Stimulated activated CD8-positive, alpha-beta memory T cell treated with anti-CD3 and anti-CD28 coated beads, Interleukin-7, amount 100 ng/mL, for 24 hours (primary cell): Measurements from ENCODE around the gene KRT16.
A peak's percentile ranks its signal among the peaks of the same experiment; 100 is the strongest.
"Not testable (repeated sequence)": the region's sequence is repeated elsewhere in the genome, so short reads cannot be mapped to it uniquely, and the experiment has no call there.

ENCODE experiments used
- DNase-seq: peaks from one replicate; pipeline ENCODE4 v3.0.0-alpha.2; 2020; ENCODE audit warnings: low read depth

KRT16 gene

GRCh38 chr17:41612376-41613160 is at the start of gene KRT16:
KRT16 (minus strand) TSS chr17:41612767; CDS start chr17:41612688, 79 bp downstream.
- not testable (repeated sequence) for DNase-seq

GRCh38 chr17:41660221-41660711 is 47.7 kb upstream of the KRT16 start:
- no peak for DNase-seq

GRCh38 chr17:41659427-41660212 is 47.1 kb upstream of the KRT16 start:
- DNase-seq: no peak

- no peak for DNase-seq
These were observed 46.3 kb upstream of the KRT16 start for GRCh38 chr17:41658846-41659245.

- DNase-seq: no peak
These were observed 45.4 kb upstream of the KRT16 start for GRCh38 chr17:41657936-41658335.

GRCh38 chr17:41657176-41657754 is 44.7 kb upstream of the KRT16 start:
- no peak for DNase-seq

- no peak for DNase-seq
These were observed 43.9 kb upstream of the KRT16 start for GRCh38 chr17:41656249-41657023.

- no peak for DNase-seq
These were observed 43.1 kb upstream of the KRT16 start for GRCh38 chr17:41655611-41656111.

GRCh38 chr17:41654678-41655607 is 42.4 kb upstream of the KRT16 start:
- DNase-seq: no peak

- DNase-seq: no peak
These were observed 41.5 kb upstream of the KRT16 start for GRCh38 chr17:41653892-41654677.

GRCh38 chr17:41653421-41653820 is 40.9 kb upstream of the KRT16 start:
- no peak for DNase-seq

- no peak for DNase-seq
These were observed 39.9 kb upstream of the KRT16 start for GRCh38 chr17:41652461-41652970.

- no peak for DNase-seq
These were observed 39.3 kb upstream of the KRT16 start for GRCh38 chr17:41651625-41652460.

- DNase-seq: no peak
These were observed 38.4 kb upstream of the KRT16 start for GRCh38 chr17:41650794-41651624.

- no peak for DNase-seq
These were observed 37.5 kb upstream of the KRT16 start for GRCh38 chr17:41649923-41650519.

- DNase-seq: peak; percentile 75
These were observed 36.0 kb upstream of the KRT16 start for GRCh38 chr17:41648411-41649195.
